ENCODE measurements around the gene SGPP1. TPM values are rescaled to one million over a fixed set of nuclear protein-coding genes. Genes with fewer than 3 reads are reported as not detected.
"Not testable (repeated sequence)": the region's sequence is repeated elsewhere in the genome, so short reads cannot be mapped to it uniquely, and the experiment has no call there.

SGPP1 gene
- polyA plus RNA-seq, 3 donors from 2014 or later = 16.7 to 35.2 (median 21.2) TPM

GRCh38 chr14:63654936-63655335 lies 72.9 kb downstream of the SGPP1 start:
- Mint-ChIP-seq H3K4me1 (peaks cover 19 to 21% of the 10 kb centered on the region in 2 donors), H3K4me3 (no peak overlapping the region), H3K27me3 (ENCODE audit: low read depth in 3 of 3) (peaks cover 0 to 3% (median 0%) of the 10 kb centered on the region in 3 donors), H3K27ac (no peak overlapping the region), H3K9me3 (no peaks in the 10 kb centered on the region), H3K36me3 (peaks cover 4 to 12% (median 9%) of the 10 kb centered on the region in 3 donors)
- no peak for DNase-seq

GRCh38 chr14:63654346-63654745 lies 73.5 kb downstream of the SGPP1 start:
- no peak for DNase-seq
- H3K36me3 Mint-ChIP-seq = peaks cover 5 to 7% (median 6%) of the 10 kb centered on the region in 3 donors
- H3K27ac Mint-ChIP-seq = no peak overlapping the region
- no peaks in the 10 kb centered on the region for H3K9me3 Mint-ChIP-seq
- H3K4me1 Mint-ChIP-seq = peaks cover 23% of the 10 kb centered on the region in 2 donors
- peaks cover 0 to 3% (median 0%) of the 10 kb centered on the region in 3 donors for H3K27me3 Mint-ChIP-seq (ENCODE audit: low read depth in 3 of 3)
- H3K4me3 Mint-ChIP-seq = no peak overlapping the region

GRCh38 chr14:63652406-63652805 lies 75.5 kb downstream of the SGPP1 start:
- H3K9me3 Mint-ChIP-seq = no peaks in the 10 kb centered on the region
- no peak for DNase-seq
- peaks cover 24 to 28% of the 10 kb centered on the region in 2 donors for H3K4me1 Mint-ChIP-seq
- H3K4me3 Mint-ChIP-seq = peak overlapping the region in 2 of 5 donors; percentile 10 to 62
- H3K27me3 Mint-ChIP-seq (ENCODE audit: low read depth in 3 of 3) = peaks cover 0 to 3% (median 0%) of the 10 kb centered on the region in 3 donors
- H3K27ac Mint-ChIP-seq = peak overlapping the region in 4 of 6 donors; percentile 75 to 88 (median 84)
- H3K36me3 Mint-ChIP-seq = peaks cover 4 to 7% (median 6%) of the 10 kb centered on the region in 3 donors

GRCh38 chr14:63650256-63650952 lies 77.5 kb downstream of the SGPP1 start:
- Mint-ChIP-seq H3K36me3 (peaks cover 0 to 10% (median 7%) of the 10 kb centered on the region in 3 donors), H3K27me3 (ENCODE audit: low read depth in 3 of 3) (peaks cover 0 to 3% (median 0%) of the 10 kb centered on the region in 3 donors), H3K9me3 (no peaks in the 10 kb centered on the region), H3K4me1 (peaks cover 24 to 28% of the 10 kb centered on the region in 2 donors), H3K27ac (peak overlapping the region; percentile 93 to 99 (median 96)), H3K4me3 (peak overlapping the region; percentile 53 to 89 (median 78))
- DNase-seq = peak; percentile 52 to 69 (median 59)

- H3K27ac Mint-ChIP-seq = peak overlapping the region; percentile 29 to 71 (median 51)
- DNase-seq = no peak
- no peak overlapping the region for H3K4me3 Mint-ChIP-seq
- peaks cover 0 to 10% (median 7%) of the 10 kb centered on the region in 3 donors for H3K36me3 Mint-ChIP-seq
- peaks cover 0 to 3% (median 0%) of the 10 kb centered on the region in 3 donors for H3K27me3 Mint-ChIP-seq (ENCODE audit: low read depth in 3 of 3)
- peaks cover 24 to 30% of the 10 kb centered on the region in 2 donors for H3K4me1 Mint-ChIP-seq
- H3K9me3 Mint-ChIP-seq = no peaks in the 10 kb centered on the region
Observed at GRCh38 chr14:63647696-63648410, 80.0 kb downstream of the SGPP1 start.

GRCh38 chr14:63644741-63645140 lies 83.1 kb downstream of the SGPP1 start:
- Mint-ChIP-seq H3K36me3 (peaks cover 0 to 6% (median 3%) of the 10 kb centered on the region in 3 donors), H3K27ac (peak overlapping the region in 1 of 6 donors; percentile 49), H3K4me1 (peaks cover 22 to 28% of the 10 kb centered on the region in 2 donors), H3K27me3 (ENCODE audit: low read depth in 3 of 3) (peaks cover 7 to 15% (median 8%) of the 10 kb centered on the region in 3 donors), H3K4me3 (no peak overlapping the region), H3K9me3 (no peaks in the 10 kb centered on the region)
- no peak for DNase-seq

- Mint-ChIP-seq H3K27ac (peak overlapping the region; percentile 94 to 98 (median 95)), H3K27me3 (ENCODE audit: low read depth in 3 of 3) (peaks cover 7 to 15% (median 8%) of the 10 kb centered on the region in 3 donors), H3K9me3 (no peaks in the 10 kb centered on the region), H3K36me3 (peaks cover 0 to 6% (median 3%) of the 10 kb centered on the region in 3 donors), H3K4me3 (peak overlapping the region; percentile 88 to 97 (median 90)), H3K4me1 (peaks cover 31 to 34% of the 10 kb centered on the region in 2 donors)
- no peak for DNase-seq
Observed at GRCh38 chr14:63642656-63643382, 85.0 kb downstream of the SGPP1 start.

- H3K27ac Mint-ChIP-seq = peak overlapping the region; percentile 94 to 98 (median 95)
- H3K27me3 Mint-ChIP-seq (ENCODE audit: low read depth in 3 of 3) = peaks cover 7 to 15% (median 8%) of the 10 kb centered on the region in 3 donors
- peak overlapping the region; percentile 88 to 97 (median 90) for H3K4me3 Mint-ChIP-seq
- peaks cover 29 to 40% of the 10 kb centered on the region in 2 donors for H3K4me1 Mint-ChIP-seq
- peaks cover 0 to 6% (median 3%) of the 10 kb centered on the region in 3 donors for H3K36me3 Mint-ChIP-seq
- DNase-seq = peak; percentile 89 to 91 (median 91)
- H3K9me3 Mint-ChIP-seq = no peaks in the 10 kb centered on the region
Observed at GRCh38 chr14:63642229-63642611, 85.6 kb downstream of the SGPP1 start.

GRCh38 chr14:63641473-63642228 lies 86.2 kb downstream of the SGPP1 start, which contains the start of gene WDR89:
WDR89 (minus strand) TSS chr14:63641871; CDS start chr14:63599942, 41,929 bp downstream.
- peaks cover 7 to 15% (median 8%) of the 10 kb centered on the region in 3 donors for H3K27me3 Mint-ChIP-seq (ENCODE audit: low read depth in 3 of 3)
- DNase-seq = peak; percentile 97
- no peaks in the 10 kb centered on the region for H3K9me3 Mint-ChIP-seq
- H3K36me3 Mint-ChIP-seq = peaks cover 0 to 10% (median 0%) of the 10 kb centered on the region in 3 donors
- peak within 1 kb of the TSS; percentile 88 to 97 (median 90) for H3K4me3 Mint-ChIP-seq
- H3K27ac Mint-ChIP-seq = peak within 1 kb of the TSS; percentile 94 to 98 (median 95)
- H3K4me1 Mint-ChIP-seq = peaks cover 35 to 46% of the 10 kb centered on the region in 2 donors

- Mint-ChIP-seq H3K27ac (peak overlapping the region in 4 of 6 donors; percentile 4 to 67 (median 57)), H3K4me3 (peak overlapping the region in 2 of 5 donors; percentile 19 to 49), H3K9me3 (peaks cover 0 to 2% (median under 1%) of the 10 kb centered on the region in 6 donors), H3K27me3 (ENCODE audit: low read depth in 3 of 3) (peaks cover 8 to 15% (median 12%) of the 10 kb centered on the region in 3 donors), H3K36me3 (peaks cover 11 to 24% (median 15%) of the 10 kb centered on the region in 3 donors), H3K4me1 (peaks cover 46 to 67% of the 10 kb centered on the region in 2 donors)
- no peak for DNase-seq
Observed at GRCh38 chr14:63638493-63638892, 89.4 kb downstream of the SGPP1 start.

GRCh38 chr14:63636094-63636635 lies 91.7 kb downstream of the SGPP1 start:
- peaks cover 11 to 24% (median 15%) of the 10 kb centered on the region in 3 donors for H3K36me3 Mint-ChIP-seq
- H3K9me3 Mint-ChIP-seq; H3K4me3 Mint-ChIP-seq; DNase-seq; H3K27me3 Mint-ChIP-seq (ENCODE audit: low read depth in 3 of 3): not testable (repeated sequence)
- peaks cover 36 to 68% of the 10 kb centered on the region in 2 donors for H3K4me1 Mint-ChIP-seq
- peak overlapping the region in 4 of 6 donors; percentile 10 to 62 (median 33) for H3K27ac Mint-ChIP-seq
